CD14-positive monocyte (primary cell): ENCODE measurements around the gene DLGAP1. TPM values are rescaled to one million over a fixed set of nuclear protein-coding genes. Genes with fewer than 3 reads are reported as not detected.

Experiments used
- DNase-seq, 3 donors: peaks; one replicate each; pipeline ENCODE4 v3.0.0-alpha.2; 2011 to 2022
- H2AFZ ChIP-seq: 2 replicates; pipeline ENCODE4 v1.6.0; 2012; ENCODE audit warnings: mild to moderate bottlenecking, low read depth, low read length, inconsistent platforms; ENCODE audit not compliant: insufficient read depth, poor library complexity, severe bottlenecking
- H3K27ac ChIP-seq, 2 donors: 1 replicate in 1 of 2; 2 replicates in 1 of 2; pipeline ENCODE4 v1.5.1; 2012 to 2013; ENCODE audit warnings: low read length in 2 of 2, control low read depth in 1 of 2, inconsistent platforms in 1 of 2, low read depth in 1 of 2, mild to moderate bottlenecking in 1 of 2
- H3K27me3 ChIP-seq, 2 donors: one replicate each; pipeline versions ENCODE4 v1.6.0 to v1.6.1; 2011 to 2013; ENCODE audit warnings: low read length in 2 of 2; ENCODE audit not compliant: control insufficient read depth in 2 of 2, insufficient read depth in 2 of 2
- H3K36me3 ChIP-seq, 2 donors: replicated peaks in 1 of 2; 1 replicate in 1 of 2; 2 replicates in 1 of 2; pipeline versions ENCODE4 v1.5.1 to v1.6.1; 2012 to 2013; ENCODE audit warnings: low read length in 2 of 2, control low read depth in 1 of 2, inconsistent platforms in 1 of 2, mild to moderate bottlenecking in 1 of 2; ENCODE audit not compliant: insufficient read depth in 2 of 2, control insufficient read depth in 1 of 2
- H3K4me1 ChIP-seq, 2 donors: 1 replicate in 1 of 2; 2 replicates in 1 of 2; pipeline versions ENCODE4 v1.5.1 to v1.6.1; 2012 to 2013; ENCODE audit warnings: low read length in 2 of 2, control low read depth in 1 of 2, inconsistent platforms in 1 of 2, mild to moderate bottlenecking in 1 of 2, moderate library complexity in 1 of 2; ENCODE audit not compliant: insufficient read depth in 2 of 2, control insufficient read depth in 1 of 2
- H3K4me2 ChIP-seq: replicated peaks from 2 replicates; pipeline ENCODE3; 2012; ENCODE audit warnings: low read length, moderate library complexity, mild to moderate bottlenecking; ENCODE audit not compliant: poor library complexity, severe bottlenecking; ENCODE audit errors: extremely low read depth
- H3K4me3 ChIP-seq, 3 experiments: fragments of 200-600 bp in 1 of 3; sonication (generic) in 1 of 3; replicated peaks in 1 of 3; 1 replicate in 2 of 3; 2 replicates in 1 of 3; pipeline ENCODE4 v1.5.1; 2011 to 2013; ENCODE audit warnings: low read length in 3 of 3, mild to moderate bottlenecking in 3 of 3, control low read depth in 2 of 3, low read depth in 2 of 3, inconsistent platforms in 1 of 3, moderate library complexity in 1 of 3
- H3K79me2 ChIP-seq: 2 replicates; pipeline ENCODE4 v1.6.0; 2012; ENCODE audit warnings: mild to moderate bottlenecking, control low read depth, inconsistent platforms, low read length, moderate library complexity; ENCODE audit not compliant: insufficient read depth
- H3K9ac ChIP-seq: 2 replicates; pipeline ENCODE4 v1.6.0; 2017; ENCODE audit warnings: low read length, mild to moderate bottlenecking; ENCODE audit not compliant: insufficient read depth, poor library complexity, severe bottlenecking
- H3K9me3 ChIP-seq, 2 donors: replicated peaks in 1 of 2; 1 replicate in 1 of 2; 2 replicates in 1 of 2; pipeline versions ENCODE4 v1.5.1 to v1.6.1; 2012 to 2013; ENCODE audit warnings: low read length in 2 of 2, control low read depth in 1 of 2; ENCODE audit not compliant: control insufficient read depth in 1 of 2, insufficient read depth in 1 of 2
- H4K20me1 ChIP-seq: 2 replicates; pipeline ENCODE4 v1.6.0; 2012; ENCODE audit warnings: mild to moderate bottlenecking, low read length, control low read depth, moderate library complexity; ENCODE audit not compliant: insufficient read depth
- H3K27ac Mint-ChIP-seq, 7 donors: one replicate each; pipeline ENCODE4 v1.8.0; 2020; ENCODE audit warnings: mild to moderate bottlenecking in 7 of 7, mixed read lengths in 7 of 7, moderate library complexity in 6 of 7, inconsistent platforms in 2 of 7
- H3K27me3 Mint-ChIP-seq, 3 donors: one replicate each; pipeline ENCODE4 v1.8.0; 2021 to 2022; ENCODE audit warnings: low read depth in 3 of 3, mild to moderate bottlenecking in 3 of 3, mixed read lengths in 3 of 3, moderate library complexity in 3 of 3, inconsistent platforms in 1 of 3
- H3K36me3 Mint-ChIP-seq, 2 donors: one replicate each; pipeline ENCODE4 v1.8.0; 2020; ENCODE audit warnings: mixed read lengths in 2 of 2, inconsistent platforms in 1 of 2, mild to moderate bottlenecking in 1 of 2
- H3K4me1 Mint-ChIP-seq: one replicate; pipeline ENCODE4 v1.8.0; 2020; ENCODE audit warnings: mild to moderate bottlenecking, mixed read lengths
- H3K4me3 Mint-ChIP-seq, 2 donors: one replicate each; pipeline ENCODE4 v1.8.0; 2020; ENCODE audit warnings: mild to moderate bottlenecking in 2 of 2, mixed read lengths in 2 of 2, moderate library complexity in 1 of 2
- H3K9me3 Mint-ChIP-seq, 7 donors: one replicate each; pipeline ENCODE4 v1.8.0; 2020 to 2022; ENCODE audit warnings: mixed read lengths in 7 of 7, mild to moderate bottlenecking in 6 of 7, moderate library complexity in 6 of 7, inconsistent platforms in 2 of 7
- CTCF ChIP-seq: fragments of 200-600 bp; IDR thresholded peaks from one replicate; pipeline ENCODE4 v1.8.0; 2022; ENCODE audit warnings: antibody characterized with exemption, mild to moderate bottlenecking
- WGBS: methylation state at CpG from one replicate; pipeline ENCODE4 v1.1.5; 2013; ENCODE audit warnings: missing lambda C conversion rate; ENCODE audit not compliant: insufficient coverage; 5-methylcytosine and 5-hydroxymethylcytosine counted together
- intact Hi-C, 2 donors: fragments of 100-400 bp; cut with micrococcal nuclease; formaldehyde crosslinking; loops; one replicate each; pipeline versions ENCODE4 v1.15.0 to v1.15.1; 2023
- polyA plus RNA-seq, 3 donors: library from polyadenylated mRNA; depleted of rRNA in 1 of 3; unstranded in 2 of 3; stranded (reverse) in 1 of 3; fragments of 300-500 nt in 2 of 3; fragments of >200 nt in 1 of 3; fragmentation: Illumina TruSeq in 2 of 3; gene quantifications; 1 replicate in 2 of 3; 2 replicates in 1 of 3; pipeline ENCODE4 v1.2.3, GENCODE V29; 2012 to 2021

DLGAP1 gene
- polyA plus RNA-seq, 3 donors: 0.09 to 0.42 TPM; not detected in 1

- no peak for DNase-seq
- H2AFZ ChIP-seq: no peak overlapping the region
- WGBS: 97% methylated on average over 4 of the region's 5 CpGs
- H3K9ac ChIP-seq: no peak overlapping the region
- no peaks in the 10 kb centered on the region for H4K20me1 ChIP-seq
- H3K4me1 Mint-ChIP-seq: peaks cover 6% of the 10 kb centered on the region
- H3K27ac Mint-ChIP-seq: no peak overlapping the region
- H3K27me3 ChIP-seq: no peaks in the 10 kb centered on the region
- no peak overlapping the region for H3K4me3 ChIP-seq
- peaks cover 0 to 4% (median 0%) of the 10 kb centered on the region in 3 donors for H3K27me3 Mint-ChIP-seq
- intact Hi-C loops: loop anchor here in 1 of 2 donors (10.0 kb wide), 1 partner anchor 186 kb away; no protein-coding TSS in a partner anchor
- no peaks in the 10 kb centered on the region for H3K79me2 ChIP-seq
- peaks cover 0 to 4% of the 10 kb centered on the region in 2 donors for H3K4me1 ChIP-seq
- H3K36me3 ChIP-seq: no peaks in the 10 kb centered on the region
- no peak overlapping the region for H3K27ac ChIP-seq
- H3K4me2 ChIP-seq: no peak overlapping the region
- no peak overlapping the region for H3K4me3 Mint-ChIP-seq
- no peaks in the 10 kb centered on the region for H3K9me3 ChIP-seq
- H3K9me3 Mint-ChIP-seq: peaks cover 0 to 5% (median 0%) of the 10 kb centered on the region in 7 donors
- TF ChIP-seq CTCF: no peak
- no peaks in the 10 kb centered on the region for H3K36me3 Mint-ChIP-seq
Observed at GRCh38 chr18:3480827-3481573, 974.1 kb downstream of the DLGAP1 start.

- no peaks in the 10 kb centered on the region for H3K27me3 ChIP-seq
- peaks cover 0 to 4% of the 10 kb centered on the region in 2 donors for H3K4me1 ChIP-seq
- H3K9me3 ChIP-seq: no peaks in the 10 kb centered on the region
- no peak overlapping the region for H3K4me2 ChIP-seq
- no peak for DNase-seq
- TF ChIP-seq CTCF: no peak
- Mint-ChIP-seq H3K36me3 (no peaks in the 10 kb centered on the region), H3K4me3 (no peak overlapping the region), H3K4me1 (peaks cover 5% of the 10 kb centered on the region), H3K9me3 (peaks cover 0 to 5% (median 0%) of the 10 kb centered on the region in 7 donors), H3K27ac (no peak overlapping the region), H3K27me3 (peaks cover 0 to 2% (median 0%) of the 10 kb centered on the region in 3 donors)
- H3K27ac ChIP-seq: no peak overlapping the region
- no peaks in the 10 kb centered on the region for H3K79me2 ChIP-seq
- intact Hi-C loops: loop anchor here in 1 of 2 donors (10.0 kb wide), 1 partner anchor 185 kb away; no protein-coding TSS in a partner anchor
- 87% methylated on average over 2 of the region's 5 CpGs for WGBS
- H3K9ac ChIP-seq: no peak overlapping the region
- no peak overlapping the region for H3K4me3 ChIP-seq
- no peak overlapping the region for H2AFZ ChIP-seq
- no peaks in the 10 kb centered on the region for H4K20me1 ChIP-seq
- H3K36me3 ChIP-seq: no peaks in the 10 kb centered on the region
Observed at GRCh38 chr18:3479978-3480509, 975.1 kb downstream of the DLGAP1 start.
